ENCODE results near the gene MAN1C1. TPM values are rescaled to one million over a fixed set of nuclear protein-coding genes. Genes with fewer than 3 reads are reported as not detected.

MAN1C1 gene
- total RNA-seq, 1 experiment from 2014 or later = 0.67 TPM

DNA sequence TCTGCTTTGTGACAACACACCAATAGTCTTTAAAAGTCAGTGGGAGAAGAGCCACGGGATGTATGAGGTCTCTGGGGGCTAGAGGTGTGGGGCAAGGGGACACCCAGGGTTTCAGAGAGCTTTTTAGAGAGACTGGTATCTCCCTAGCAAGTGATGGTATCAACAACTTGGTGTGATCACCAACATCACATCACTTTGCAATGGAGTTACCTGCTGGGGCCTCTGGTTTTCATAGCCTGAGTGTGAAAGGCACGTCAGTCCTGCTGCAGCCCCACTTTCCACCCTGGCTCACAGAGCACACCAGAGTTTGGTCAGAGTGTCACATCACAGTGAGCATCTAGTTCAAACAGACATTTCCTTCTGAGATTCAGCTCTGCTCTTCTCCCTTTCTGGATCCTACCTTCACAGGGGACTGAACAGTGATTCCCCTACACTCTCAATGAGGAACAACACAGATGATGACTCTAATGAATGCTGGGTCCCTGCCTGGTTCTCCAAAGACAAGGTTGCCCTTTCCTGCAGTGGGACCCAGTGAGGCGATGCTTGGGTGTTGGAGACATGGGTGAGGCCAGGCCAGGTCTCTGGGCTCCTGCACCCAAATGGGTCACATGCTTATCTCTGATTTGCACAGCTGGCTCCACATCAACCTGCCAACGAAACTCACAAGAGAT is 2.0 kb upstream of the MAN1C1 start:
- DNase-seq (ENCODE audit: low spot score) = no peak

DNA sequence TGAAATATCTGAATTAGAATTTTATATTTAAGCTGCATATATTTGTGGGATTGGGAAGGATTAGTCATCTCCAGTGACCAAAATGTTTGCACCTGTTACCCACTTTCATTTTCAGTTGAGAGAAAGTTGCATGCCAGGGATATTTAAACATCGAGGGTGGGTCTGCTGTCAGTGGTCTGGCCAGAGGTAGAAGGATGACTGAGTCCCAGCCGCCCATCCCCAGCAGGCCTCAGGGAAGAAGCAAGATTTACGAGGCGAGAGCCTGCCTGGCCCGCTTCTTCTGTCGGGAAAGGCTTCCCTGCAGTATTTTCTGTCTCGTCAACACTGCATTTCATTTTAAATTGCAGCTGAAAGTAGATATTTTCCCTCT is 1.4 kb upstream of the MAN1C1 start:
- no peak for DNase-seq (ENCODE audit: low spot score)

DNA sequence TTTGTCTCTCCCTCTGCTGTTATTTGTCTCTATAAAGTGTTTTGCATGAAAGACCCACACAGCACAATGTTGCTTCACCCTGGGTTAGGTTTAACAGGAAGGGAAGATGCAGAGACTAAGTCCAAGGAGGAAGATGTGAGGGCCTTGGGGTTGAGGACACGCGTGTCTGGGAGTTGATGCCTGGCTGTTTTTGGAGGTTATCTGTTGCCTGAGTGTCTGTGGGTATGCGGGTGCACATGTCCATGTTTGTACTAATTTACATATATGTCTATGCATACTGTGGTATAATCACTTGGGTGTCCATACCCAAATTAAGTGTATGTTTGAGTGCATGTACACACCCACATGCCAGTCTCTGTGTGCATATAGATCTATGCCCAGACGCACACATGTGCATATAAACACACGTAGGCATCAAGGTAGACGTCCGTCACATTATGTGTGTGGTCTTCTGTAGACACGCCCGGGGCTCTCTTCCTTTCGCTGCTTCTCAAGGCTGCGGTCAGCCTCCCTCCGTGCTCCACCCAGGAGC is 962 bp upstream of the MAN1C1 start:
- DNase-seq (ENCODE audit: low spot score) = no peak

DNA sequence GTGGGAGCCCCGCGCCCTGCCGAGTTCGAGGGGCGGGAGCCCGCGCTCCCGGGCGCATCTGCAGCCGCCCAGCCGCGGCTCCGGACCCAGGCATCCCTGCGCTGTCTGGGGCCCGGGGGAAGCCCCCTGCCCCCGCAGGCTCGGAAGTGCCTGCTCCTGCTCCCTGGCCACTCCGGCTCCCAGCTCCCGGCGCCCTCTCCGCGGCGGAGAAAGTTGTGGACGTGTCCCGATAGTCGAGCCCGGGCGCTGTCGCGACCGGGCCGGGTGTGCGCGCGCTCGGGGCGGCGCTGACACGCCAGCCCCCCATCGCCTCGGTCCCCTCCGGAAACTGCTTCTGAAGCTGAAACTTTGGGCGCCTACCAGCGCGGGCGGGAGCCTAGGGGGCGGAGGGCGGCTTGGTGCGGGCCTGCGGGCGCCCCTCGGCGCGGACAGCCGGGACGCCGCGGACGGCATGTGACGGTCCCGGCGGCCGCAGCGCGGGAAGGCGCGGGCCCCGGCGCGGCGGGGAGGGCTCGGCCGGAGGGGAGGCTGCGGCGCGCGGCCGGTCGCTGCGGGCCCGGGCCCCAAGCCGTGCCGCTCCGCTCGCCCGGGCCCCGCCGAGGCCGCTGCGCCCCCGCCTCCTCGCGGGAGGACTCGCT is 515 bp downstream of the MAN1C1 start:
- DNase-seq (ENCODE audit: low spot score) = no peak

DNA sequence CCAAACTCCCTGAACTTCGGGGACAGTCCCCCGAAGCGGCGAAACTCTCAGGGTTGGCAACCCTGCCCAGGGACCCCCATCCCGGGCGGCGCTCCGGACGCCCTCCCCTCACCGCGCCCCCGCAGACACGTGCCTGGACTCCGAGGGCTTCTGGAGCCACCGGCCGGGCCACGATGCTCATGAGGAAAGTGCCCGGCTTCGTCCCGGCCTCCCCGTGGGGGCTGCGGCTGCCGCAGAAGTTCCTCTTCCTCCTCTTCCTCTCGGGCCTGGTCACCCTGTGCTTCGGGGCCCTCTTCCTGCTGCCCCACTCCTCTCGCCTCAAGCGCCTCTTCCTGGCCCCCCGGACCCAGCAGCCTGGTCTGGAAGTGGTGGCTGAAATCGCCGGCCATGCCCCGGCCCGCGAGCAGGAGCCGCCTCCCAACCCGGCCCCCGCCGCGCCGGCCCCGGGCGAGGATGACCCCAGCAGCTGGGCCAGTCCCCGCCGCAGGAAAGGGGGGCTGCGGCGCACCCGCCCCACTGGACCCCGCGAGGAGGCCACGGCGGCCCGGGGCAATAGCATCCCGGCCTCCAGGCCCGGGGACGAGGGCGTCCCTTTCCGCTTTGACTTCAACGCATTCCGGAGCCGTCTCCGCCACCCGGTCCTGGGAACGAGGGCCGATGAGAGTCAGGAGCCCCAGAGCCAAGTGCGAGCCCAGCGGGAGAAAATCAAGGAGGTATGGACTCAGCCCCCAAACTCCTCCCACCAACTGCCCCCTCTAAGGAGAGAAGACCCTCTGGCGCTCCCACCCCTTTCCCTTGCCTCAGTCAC is 1.2 kb downstream of the MAN1C1 start:
- no peak for DNase-seq (ENCODE audit: low spot score)

DNA sequence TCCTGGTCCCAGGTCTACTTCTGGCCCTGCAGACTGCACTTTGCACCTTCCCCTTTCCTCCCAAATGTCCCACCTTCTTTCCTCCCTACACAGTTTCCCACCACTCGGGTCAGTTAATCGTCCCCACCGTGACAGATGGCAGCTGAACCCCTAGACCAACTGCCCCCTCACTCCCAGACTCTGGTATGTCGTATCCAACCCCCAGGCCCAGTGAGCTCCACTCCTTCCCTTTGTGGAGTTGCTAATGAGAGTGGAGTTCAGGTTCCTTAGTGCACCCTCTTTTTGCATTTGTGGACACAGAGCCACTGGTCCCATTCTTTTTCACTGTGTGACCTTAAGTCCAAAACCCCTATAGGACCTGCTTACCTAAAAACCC is 1.8 kb downstream of the MAN1C1 start:
- DNase-seq (ENCODE audit: low spot score) = no peak

DNA sequence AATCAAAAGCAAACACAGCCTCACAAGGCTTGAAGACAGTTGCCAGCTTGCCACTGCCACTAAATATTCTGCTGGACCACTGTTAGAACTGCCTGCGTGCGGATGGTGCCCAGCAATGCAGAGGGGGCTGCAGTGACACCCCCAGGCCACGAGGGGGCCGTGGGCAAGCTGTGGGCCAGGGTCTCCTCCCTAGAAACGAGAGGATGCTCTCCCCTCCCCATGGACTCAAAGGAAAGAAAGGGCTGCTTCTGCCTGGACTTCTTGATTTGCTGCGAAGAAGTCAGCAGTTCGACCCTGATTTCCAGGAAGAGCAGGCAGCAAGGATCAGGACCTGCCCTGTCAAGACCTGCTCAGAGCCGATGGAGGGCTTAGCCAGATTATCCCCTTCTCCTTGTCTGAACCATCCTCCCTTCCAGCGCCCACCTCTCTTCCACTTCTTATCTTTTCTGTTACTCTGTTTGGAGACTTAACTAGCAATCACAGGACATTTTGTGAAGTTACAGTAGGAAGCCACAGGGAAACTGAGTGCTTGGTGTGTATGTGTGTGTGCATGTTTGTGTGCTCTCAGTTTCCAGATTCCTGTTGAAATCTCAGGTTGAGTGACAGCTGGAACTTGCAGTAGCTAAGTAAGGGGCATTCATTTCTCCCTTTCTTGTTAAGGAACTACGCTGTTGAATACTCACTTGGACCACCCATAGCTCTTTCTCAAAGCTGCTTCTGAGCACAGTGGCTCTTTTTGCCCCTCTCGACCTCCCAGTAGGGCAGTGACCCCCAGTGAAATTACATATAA is 2.7 kb downstream of the MAN1C1 start:
- no peak for DNase-seq (ENCODE audit: low spot score)

DNA sequence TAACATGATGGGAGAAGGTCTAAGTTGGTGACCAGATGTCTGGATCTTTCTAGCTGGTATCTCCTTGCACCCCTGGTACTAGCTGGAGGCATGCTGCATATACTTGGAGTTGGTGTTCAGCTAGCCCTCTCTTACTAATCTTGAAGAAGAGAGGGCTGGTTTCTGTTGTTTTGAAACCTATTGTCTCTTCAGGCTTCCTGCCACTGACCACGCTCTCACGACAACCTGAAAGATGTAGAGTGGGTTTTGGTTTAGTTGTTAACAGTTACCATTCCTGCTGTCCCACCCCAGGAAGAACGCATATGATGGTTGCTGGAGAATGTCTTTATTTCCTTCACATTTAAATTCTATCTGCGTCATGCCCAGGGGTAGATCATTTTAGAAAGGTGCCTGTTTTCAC is 3.6 kb downstream of the MAN1C1 start:
- no peak for DNase-seq (ENCODE audit: low spot score)

DNA sequence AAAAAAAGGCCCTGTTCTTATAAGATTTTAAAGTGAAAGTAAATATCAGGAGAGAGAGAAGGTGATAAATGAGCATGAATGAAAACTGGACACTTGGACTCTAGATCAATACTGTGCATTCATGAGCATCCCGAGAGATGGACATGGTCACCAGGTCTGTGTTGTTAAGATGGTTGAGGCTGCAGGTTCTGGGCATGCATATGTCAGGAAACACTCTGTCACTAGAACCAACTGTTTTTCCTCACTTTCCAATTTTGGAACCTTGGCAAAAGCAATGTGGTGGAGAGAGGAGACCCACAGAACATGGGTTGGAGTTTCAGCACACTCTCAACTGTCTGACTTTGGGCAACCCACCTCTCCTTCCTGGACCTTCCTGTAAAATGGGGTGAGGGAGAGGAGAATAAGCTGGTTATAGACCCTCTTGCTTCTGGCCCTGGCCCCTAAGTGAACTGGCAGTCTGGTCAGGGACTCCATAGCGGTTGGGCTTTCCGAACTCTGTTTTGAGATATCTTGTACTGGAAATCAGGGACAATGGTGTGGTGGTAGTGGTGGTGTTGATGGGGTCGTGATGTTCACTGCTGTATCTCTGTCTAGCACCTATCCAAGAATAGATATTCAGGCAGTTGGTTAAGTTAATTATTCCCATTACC is 4.2 kb downstream of the MAN1C1 start:
- no peak for DNase-seq (ENCODE audit: low spot score)

DNA sequence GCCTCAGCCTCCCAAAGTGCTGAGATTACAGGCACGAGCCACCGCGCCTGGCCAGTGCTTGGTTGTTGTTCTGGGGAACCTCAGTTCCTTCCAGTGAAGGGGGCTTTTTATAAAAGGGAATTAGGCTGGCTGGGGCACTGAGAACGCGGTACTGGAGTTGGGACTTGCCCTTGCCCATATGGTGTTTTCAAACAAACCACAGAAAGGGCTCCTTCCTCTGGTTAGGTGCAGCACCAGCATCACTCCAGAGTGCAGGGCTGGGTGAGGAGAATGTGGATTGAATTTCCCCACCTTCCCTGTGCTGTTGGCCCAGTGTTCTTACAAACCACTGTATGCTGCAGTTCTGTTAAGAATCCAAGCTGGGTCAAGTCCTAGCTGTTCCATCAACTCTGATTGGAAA is 5.3 kb downstream of the MAN1C1 start:
- no peak for DNase-seq (ENCODE audit: low spot score)

DNA sequence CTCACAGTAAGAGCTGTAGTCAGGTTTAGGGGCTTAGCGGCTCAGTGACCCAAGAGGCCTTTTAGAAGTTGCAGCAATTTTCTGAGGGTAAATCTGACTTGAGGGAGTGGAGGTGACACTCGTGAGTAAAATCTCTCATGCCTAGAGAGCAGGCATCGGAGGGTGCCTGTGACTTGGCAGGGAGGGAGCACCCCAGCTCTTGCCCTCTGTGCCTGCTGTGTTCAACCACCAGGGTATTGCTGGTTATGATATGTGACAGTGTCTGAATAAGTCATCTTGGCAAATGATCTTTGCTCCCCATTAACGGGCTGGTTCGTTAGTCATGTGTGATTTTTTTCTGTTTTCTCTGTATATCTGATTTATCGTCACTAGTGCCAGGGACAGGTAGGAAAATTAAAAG is 5.9 kb downstream of the MAN1C1 start:
- no peak for DNase-seq (ENCODE audit: low spot score)

DNA sequence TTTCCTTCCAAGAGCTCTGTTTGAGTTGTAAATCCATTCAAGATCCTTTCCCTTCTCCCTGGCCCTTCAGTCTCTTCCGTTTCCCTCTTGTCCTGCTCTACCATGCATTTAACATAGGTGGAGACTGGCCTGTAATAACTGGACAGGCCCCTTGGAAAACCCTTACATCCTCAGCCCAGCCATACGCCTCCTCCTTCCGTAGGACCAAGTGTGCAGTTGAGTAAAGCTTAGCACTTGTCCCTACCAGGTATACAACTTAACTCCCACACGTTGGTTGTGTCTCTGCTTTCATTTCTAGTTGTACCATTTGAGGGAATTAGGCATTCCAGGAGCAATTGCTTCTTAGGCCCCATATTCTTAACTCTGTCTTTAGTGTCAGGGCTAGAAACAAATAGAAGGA is 6.4 kb downstream of the MAN1C1 start:
- DNase-seq (ENCODE audit: low spot score) = no peak

DNA sequence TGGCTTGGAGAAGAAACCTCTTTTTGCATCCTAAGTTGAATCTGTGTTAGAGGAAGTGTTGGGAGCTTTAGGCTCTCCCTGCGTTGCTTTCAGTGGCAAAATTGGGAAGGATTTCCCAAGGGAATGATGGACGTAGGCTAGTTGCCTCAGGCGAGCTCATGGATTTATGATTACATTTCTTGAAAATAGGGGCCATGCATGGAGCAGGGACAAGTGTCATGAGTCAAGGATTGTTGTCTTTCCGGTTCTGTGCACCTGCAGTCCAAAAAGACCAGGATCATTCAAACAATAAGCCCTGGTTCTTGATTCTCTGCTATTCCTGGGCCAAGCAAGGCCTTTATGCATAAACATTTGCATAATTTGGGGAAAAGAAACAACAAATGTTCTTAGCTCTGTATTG is 7.1 kb downstream of the MAN1C1 start:
- no peak for DNase-seq (ENCODE audit: low spot score)

DNA sequence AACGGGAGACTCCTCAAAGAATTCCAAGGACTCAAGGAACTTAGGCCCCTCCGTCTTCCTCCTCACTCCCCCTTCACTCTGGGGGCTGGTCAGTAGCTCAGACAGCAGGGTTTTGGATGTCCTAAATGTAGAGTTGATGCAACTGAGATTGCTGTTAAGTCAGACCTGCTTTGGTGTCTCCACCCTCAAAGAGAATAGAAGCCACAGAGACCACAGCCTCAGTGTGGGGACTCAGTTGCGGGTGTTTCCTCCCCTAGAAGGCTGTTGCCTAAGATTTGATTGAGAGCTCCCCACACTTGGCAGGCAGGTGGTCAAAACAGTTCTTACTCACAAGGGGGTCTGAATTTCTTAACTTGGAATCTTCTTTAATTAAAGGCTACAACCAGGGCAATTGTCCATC is 7.6 kb downstream of the MAN1C1 start:
- no peak for DNase-seq (ENCODE audit: low spot score)

DNA sequence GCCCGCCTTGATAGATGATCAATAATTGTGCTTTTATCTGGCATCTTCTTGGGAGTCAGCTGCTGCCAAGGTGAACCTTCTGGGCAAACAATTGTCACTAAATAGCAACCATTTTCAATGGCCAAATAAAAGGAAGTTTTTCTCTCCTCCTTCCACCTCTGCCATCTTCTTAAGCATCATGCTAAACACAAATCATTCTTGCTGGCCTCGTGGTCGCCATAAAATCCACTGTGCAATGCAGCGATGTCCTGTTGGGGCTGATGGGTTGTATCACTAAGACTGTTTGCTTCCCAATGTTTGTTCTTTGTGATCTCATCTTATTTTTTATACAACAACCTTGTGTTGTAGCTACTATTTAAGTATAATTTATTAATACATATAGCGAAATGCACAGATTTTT is 8.0 kb downstream of the MAN1C1 start:
- DNase-seq (ENCODE audit: low spot score) = no peak

DNA sequence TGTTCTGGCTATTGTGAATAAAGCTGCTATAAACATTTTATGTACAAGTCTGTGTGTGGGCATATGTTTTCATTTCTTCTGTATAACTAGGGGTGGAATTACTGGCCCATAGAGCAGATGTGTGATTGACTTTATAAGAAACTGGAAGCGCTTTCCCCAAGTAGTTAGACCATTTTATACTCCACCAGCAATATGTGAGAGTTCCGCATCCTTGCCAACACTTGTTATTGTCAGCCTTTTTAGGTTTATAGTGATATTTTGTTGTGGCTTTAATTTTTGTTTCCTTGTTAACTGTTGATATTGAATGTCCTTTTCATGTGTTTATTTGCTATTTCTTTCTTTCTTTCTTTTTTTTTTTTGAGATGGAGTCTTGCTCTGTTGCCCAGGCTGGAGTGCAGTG is 9.4 kb downstream of the MAN1C1 start:
- DNase-seq (ENCODE audit: low spot score) = no peak

DNA sequence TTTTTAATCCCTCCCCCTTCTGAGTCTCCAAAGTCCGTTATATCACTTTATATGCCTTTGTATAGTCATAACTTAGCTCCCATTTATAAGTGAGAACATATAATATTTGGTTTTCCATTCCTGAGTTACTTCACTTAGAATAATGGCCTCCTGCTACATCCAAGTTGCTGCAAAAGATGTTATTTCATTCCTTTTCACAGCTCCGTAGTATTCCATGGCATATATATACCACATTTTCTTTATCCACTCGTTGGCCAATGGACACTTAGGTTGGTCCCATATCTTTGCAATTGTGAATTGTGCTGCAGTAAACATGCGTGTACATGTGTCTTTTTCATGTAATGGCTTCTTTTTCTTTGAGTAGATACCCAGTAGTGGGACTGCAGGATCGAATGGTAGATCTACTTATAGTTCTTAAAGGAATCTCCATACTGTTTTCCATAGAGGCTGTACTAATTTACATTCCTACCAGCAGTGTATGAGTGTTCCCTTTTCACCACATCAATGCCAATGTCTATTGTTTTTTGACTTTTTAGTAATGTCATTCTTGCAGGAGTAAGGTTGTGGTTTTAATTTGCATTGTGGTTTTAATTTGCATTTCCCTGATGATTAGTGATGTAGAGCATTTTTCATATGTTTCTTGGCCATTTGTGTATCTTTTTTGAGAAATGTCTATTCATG is 12.3 kb downstream of the MAN1C1 start:
- DNase-seq (ENCODE audit: low spot score) = no peak

DNA sequence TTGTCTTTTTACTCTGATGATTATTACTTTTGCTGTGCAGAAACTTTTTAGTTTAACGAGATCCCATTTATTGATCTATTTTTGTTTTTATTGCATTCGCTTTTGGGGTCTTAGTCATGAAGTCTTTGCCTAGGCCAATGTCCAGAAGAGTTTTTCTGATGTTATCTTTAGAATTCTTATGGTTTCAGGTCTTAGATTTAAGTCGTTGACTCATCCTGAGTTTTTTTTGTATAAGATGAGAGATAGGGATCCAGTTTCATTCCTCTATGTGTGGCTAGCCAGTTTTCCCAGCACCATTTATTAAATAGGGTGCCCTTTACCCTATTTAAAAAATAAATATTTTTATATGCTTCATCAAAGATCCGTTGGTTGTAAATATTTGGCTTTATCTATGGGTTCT is 13.2 kb downstream of the MAN1C1 start:
- DNase-seq (ENCODE audit: low spot score) = no peak

DNA sequence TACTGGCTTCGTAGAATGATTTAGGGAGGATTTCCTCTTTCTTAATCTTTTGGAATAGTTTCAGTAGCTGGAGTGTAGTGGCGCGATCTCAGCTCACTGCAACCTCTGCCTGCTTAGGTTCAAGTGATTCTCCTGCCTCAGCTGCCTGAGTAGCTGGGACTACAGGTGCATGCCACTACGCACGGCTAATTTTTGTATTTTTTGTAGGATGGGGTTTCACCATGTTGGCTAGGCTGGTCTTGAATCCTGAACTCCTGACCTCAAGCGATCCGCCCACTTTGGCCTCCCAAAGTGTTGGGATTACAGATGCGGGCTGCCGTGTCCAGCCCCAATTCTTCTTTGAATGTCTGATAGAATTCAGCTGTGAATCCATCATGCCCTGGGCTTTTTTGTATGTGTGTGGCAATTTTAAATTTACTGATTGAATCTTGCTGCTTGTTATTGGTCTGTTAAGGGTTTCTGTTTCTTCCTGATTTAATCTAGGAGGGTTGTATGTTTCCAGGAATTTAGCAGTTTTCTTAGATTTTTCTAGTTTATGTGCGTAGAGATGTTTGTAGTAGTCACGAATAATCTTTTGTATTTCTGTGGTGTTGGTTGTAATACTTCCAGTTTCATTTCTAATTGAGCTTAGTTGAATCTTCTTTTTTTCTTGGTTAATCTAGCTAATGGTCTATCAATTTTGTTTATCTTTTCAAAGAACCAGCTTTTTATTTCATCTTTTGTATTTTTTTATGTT is 15.3 kb downstream of the MAN1C1 start:
- no peak for DNase-seq (ENCODE audit: low spot score)

DNA sequence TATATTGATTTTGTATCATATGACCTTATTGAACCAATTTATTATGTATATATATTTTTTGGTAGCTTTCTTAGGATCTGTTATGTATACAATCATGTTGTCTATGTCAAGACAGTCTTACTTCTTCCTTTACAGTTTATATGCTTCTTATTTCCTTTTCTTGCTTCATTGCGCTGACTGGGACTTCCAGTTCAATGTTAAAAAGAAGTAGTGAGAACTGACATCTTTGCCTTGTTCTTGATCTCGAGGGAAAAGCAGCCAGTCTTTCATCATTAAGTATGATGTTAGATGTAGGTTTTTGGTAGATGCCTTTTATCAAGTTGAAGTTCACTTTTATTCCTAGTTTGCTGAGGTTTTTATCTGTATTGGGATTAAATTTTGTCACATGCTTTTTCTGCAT is 17.5 kb downstream of the MAN1C1 start:
- no peak for DNase-seq (ENCODE audit: low spot score)

All from A172 (cell line).